22Rv1 (cell line): Measurements from ENCODE around the gene RREB1.

Experiments
- ZFX ChIP-seq: fragments of 450-650 bp; IDR thresholded peaks from 2 replicates; pipeline ENCODE4 v1.6.1; 2017; ENCODE audit warnings: antibody characterized with exemption, borderline replicate concordance
- TF ChIP-seq, protein P1 (sequence below): fragments of 450-650 bp; IDR thresholded peaks from 2 replicates; pipeline ENCODE4 v1.5.1; 2017; ENCODE audit warnings: mild to moderate bottlenecking

GRCh38 chr6:7188492-7188891, 80.7 kb downstream of the RREB1 start:
- no peak for TF ChIP-seq ZFX
- TF ChIP-seq, protein P1, sequence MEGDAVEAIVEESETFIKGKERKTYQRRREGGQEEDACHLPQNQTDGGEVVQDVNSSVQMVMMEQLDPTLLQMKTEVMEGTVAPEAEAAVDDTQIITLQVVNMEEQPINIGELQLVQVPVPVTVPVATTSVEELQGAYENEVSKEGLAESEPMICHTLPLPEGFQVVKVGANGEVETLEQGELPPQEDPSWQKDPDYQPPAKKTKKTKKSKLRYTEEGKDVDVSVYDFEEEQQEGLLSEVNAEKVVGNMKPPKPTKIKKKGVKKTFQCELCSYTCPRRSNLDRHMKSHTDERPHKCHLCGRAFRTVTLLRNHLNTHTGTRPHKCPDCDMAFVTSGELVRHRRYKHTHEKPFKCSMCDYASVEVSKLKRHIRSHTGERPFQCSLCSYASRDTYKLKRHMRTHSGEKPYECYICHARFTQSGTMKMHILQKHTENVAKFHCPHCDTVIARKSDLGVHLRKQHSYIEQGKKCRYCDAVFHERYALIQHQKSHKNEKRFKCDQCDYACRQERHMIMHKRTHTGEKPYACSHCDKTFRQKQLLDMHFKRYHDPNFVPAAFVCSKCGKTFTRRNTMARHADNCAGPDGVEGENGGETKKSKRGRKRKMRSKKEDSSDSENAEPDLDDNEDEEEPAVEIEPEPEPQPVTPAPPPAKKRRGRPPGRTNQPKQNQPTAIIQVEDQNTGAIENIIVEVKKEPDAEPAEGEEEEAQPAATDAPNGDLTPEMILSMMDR = no peak
